T-helper 17 cell (primary cell): ENCODE measurements around the gene TNFRSF4. TPM values are rescaled to one million over a fixed set of nuclear protein-coding genes. Genes with fewer than 3 reads are reported as not detected.

Experiments used
- ATAC-seq: fragments of 150-1000 bp; cut with Tn5 transposase; 2 replicates; pipeline ENCODE4 v1.10.0; 2021; ENCODE audit warnings: mild to moderate bottlenecking, moderate library complexity
- DNase-seq, 3 donors: peaks; one replicate each; pipeline versions ENCODE4 v3.0.0 to v3.0.0-alpha.2; 2020 to 2021
- H3K9me3 ChIP-seq: one replicate; pipeline ENCODE4 v1.7.0; 2013; ENCODE audit warnings: low read length, mild to moderate bottlenecking; ENCODE audit not compliant: control insufficient read depth, poor library complexity, severe bottlenecking
- H3K27ac Mint-ChIP-seq: one replicate; pipeline ENCODE4 v1.8.0; 2022; ENCODE audit warnings: mild to moderate bottlenecking, moderate library complexity, mixed read lengths
- H3K27me3 Mint-ChIP-seq: one replicate; pipeline ENCODE4 v1.8.0; 2022; ENCODE audit warnings: mixed read lengths
- H3K36me3 Mint-ChIP-seq: one replicate; pipeline ENCODE4 v1.8.0; 2022; ENCODE audit warnings: low read depth, mixed read lengths
- H3K4me1 Mint-ChIP-seq: one replicate; pipeline ENCODE4 v1.8.0; 2022; ENCODE audit warnings: mild to moderate bottlenecking, mixed read lengths
- H3K4me3 Mint-ChIP-seq: one replicate; pipeline ENCODE4 v1.8.0; 2022; ENCODE audit warnings: mild to moderate bottlenecking, moderate library complexity, mixed read lengths
- total RNA-seq, 4 donors: library from RNA in 2 of 4; stranded (reverse) in 2 of 4; gene quantifications; one replicate each; pipeline ENCODE4 v1.2.3 and lab custom pipeline; 2022 to 2026

Gene TNFRSF4
- 100 to 1,000 TPM in 1 of 2 donors, 10 to 100 TPM in 1; 94.7 to 127 TPM for total RNA-seq
- total RNA-seq (lab: John Stamatoyannopoulos, UW): 47.5 to 51.2 reads per million in 2 donors

GRCh38 chr1:1213345-1214265, at the start of gene TNFRSF4:
TNFRSF4 (minus strand) TSS chr1:1214153; CDS start chr1:1214127, 26 bp downstream.
- peak; percentile 16 for ATAC-seq
- peaks cover 2% of the 10 kb centered on the region for H3K36me3 Mint-ChIP-seq

DNA sequence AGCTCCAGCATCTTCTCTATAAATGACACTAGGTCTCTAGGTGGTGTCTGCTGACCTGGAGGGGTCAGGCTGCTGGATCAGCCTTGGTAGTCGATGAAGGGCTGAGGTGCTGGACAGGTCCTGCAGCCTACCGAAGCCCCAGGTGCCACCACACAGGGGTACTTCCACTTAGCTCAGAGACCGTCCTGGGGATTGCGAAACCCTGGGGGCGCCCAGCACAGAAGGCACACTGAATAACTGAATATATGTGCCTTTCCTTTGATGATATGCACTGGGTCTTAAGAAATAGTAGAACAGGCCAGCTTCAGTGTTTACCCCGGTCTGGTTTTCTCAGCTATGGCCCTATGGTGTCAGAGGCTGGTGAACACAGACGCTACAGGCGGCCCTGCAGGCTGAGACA, 48.8 kb upstream of the TNFRSF4 start:
- Mint-ChIP-seq H3K27me3 (no peaks in the 10 kb centered on the region), H3K4me3 (no peak overlapping the region), H3K4me1 (peaks cover 22% of the 10 kb centered on the region), H3K27ac (no peak overlapping the region), H3K36me3 (no peaks in the 10 kb centered on the region)
- H3K9me3 ChIP-seq: no peaks in the 10 kb centered on the region
- no peak for DNase-seq
- ATAC-seq: no peak

More at GRCh38 chr1:1213345-1214265, at the start of gene TNFRSF4:
- no peaks in the 10 kb centered on the region for H3K27me3 Mint-ChIP-seq
- peak in 2 of 3 donors; percentile 27 to 42 for DNase-seq
- H3K4me3 Mint-ChIP-seq: peak within 1 kb of the TSS; percentile 85
- peak within 1 kb of the TSS; percentile 99 for H3K27ac Mint-ChIP-seq
- H3K4me1 Mint-ChIP-seq: peaks cover 39% of the 10 kb centered on the region
- no peaks in the 10 kb centered on the region for H3K9me3 ChIP-seq

DNA sequence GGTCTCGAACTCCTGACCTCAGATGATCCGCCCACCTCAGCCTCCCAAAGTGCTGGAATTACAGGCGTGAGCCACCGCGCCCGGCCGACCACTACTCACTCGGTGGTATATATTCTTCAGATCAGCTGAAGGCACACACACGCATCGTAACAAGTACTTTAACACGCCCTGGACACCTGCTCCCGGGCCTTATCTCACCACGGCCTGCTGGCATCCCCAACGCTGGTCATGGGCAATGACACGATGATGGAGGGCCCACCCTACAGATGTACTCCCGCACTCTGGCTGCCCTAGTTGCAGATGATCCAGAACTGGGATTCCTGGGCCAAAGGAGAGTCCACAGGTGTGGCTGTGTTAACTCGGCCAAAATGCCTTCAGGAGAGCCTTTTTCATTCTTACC, 48.1 kb upstream of the TNFRSF4 start:
- DNase-seq (no peak), ATAC-seq (no peak)
- H3K36me3 Mint-ChIP-seq: no peaks in the 10 kb centered on the region
- H3K4me1 Mint-ChIP-seq: peaks cover 22% of the 10 kb centered on the region
- no peaks in the 10 kb centered on the region for H3K9me3 ChIP-seq
- H3K27ac Mint-ChIP-seq: no peak overlapping the region
- H3K4me3 Mint-ChIP-seq: no peak overlapping the region
- no peaks in the 10 kb centered on the region for H3K27me3 Mint-ChIP-seq

DNA sequence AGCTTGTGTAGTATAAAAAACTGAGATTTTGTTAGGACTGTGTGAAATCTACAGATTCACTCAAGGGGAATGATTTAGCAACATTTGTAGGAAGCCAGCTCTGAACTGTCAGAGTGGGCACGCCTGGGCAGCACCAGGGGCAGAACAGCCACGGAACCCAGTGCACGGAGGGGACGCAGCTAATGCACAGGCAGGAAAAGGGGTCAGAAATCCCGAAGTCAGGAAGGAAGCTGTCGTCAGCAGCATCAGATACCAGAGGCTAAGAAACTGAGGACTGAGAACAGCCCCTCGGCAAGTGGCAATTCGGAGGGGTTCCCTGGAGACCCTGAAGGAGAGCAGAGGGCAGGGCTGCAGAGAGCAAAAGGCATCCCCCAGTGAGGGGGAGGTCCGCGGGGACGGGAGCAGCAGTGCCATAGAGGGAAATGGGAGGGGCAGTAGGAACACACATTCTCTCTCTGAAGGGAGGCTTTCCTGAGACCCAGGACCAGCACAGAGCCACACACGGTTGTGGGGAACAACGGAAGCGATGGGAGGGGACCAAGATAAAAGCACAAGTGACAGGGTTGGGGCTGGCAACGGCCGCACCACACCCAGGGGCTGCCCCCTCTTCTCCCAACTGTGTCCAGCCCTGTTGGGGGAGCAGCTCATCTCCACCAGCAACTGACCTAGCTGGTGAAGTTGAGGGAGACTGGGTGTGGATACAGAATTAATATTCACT, 47.0 kb upstream of the TNFRSF4 start:
- ATAC-seq: peak; percentile 68
- no peak for DNase-seq
- no peaks in the 10 kb centered on the region for H3K36me3 Mint-ChIP-seq
- H3K9me3 ChIP-seq: no peaks in the 10 kb centered on the region
- peak overlapping the region; percentile 86 for H3K27ac Mint-ChIP-seq
- H3K27me3 Mint-ChIP-seq: no peaks in the 10 kb centered on the region
- H3K4me1 Mint-ChIP-seq: peaks cover 22% of the 10 kb centered on the region
- H3K4me3 Mint-ChIP-seq: peak overlapping the region; percentile 80

DNA sequence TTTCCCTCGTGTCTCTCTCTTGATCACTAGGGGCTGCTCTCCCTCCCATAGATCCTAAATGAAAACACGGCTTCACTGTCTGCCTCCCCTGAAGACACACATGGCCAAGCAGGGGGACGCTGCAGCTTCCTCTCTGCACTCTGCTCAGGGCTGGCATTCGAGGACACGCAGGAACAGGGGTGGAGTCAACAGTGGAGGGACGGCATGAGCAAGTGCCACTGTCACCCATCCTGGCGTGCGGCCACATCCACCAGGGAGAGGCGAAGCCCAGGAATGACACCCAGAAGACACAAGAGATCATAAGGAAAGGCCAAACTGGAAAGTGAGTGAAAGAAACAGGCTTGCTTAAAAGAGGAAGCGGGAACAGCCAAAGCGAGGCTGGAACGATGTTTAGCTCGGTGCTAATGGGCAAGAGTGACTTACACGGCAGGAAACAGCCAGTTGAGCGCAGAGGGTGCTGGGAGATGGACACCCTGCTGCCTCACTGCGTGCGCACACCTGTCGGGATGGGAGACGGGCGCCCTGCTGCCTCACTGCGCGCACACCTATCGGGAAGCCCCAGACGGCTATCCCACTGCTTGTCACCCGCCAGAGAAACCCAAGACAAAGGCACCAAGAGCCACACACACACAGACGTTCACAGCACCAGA, 46.1 kb upstream of the TNFRSF4 start:
- ATAC-seq (no peak), DNase-seq (no peak)
- no peak overlapping the region for H3K4me3 Mint-ChIP-seq
- H3K27me3 Mint-ChIP-seq: no peaks in the 10 kb centered on the region
- H3K36me3 Mint-ChIP-seq: no peaks in the 10 kb centered on the region
- H3K4me1 Mint-ChIP-seq: peaks cover 22% of the 10 kb centered on the region
- H3K27ac Mint-ChIP-seq: peak overlapping the region; percentile 86
- no peaks in the 10 kb centered on the region for H3K9me3 ChIP-seq

GRCh38 chr1:1259540-1259939, 45.6 kb upstream of the TNFRSF4 start:
- Mint-ChIP-seq H3K4me3 (no peak overlapping the region), H3K27ac (peak overlapping the region; percentile 86), H3K4me1 (peaks cover 22% of the 10 kb centered on the region), H3K27me3 (no peaks in the 10 kb centered on the region), H3K36me3 (no peaks in the 10 kb centered on the region)
- DNase-seq (no peak), ATAC-seq (no peak)
- H3K9me3 ChIP-seq: no peaks in the 10 kb centered on the region

GRCh38 chr1:1259119-1259488, 45.2 kb upstream of the TNFRSF4 start:
- ATAC-seq (no peak), DNase-seq (no peak)
- no peaks in the 10 kb centered on the region for H3K27me3 Mint-ChIP-seq
- H3K27ac Mint-ChIP-seq: no peak overlapping the region
- no peak overlapping the region for H3K4me3 Mint-ChIP-seq
- no peaks in the 10 kb centered on the region for H3K9me3 ChIP-seq
- H3K36me3 Mint-ChIP-seq: no peaks in the 10 kb centered on the region
- peaks cover 22% of the 10 kb centered on the region for H3K4me1 Mint-ChIP-seq

- H3K27me3 Mint-ChIP-seq: no peaks in the 10 kb centered on the region
- H3K4me1 Mint-ChIP-seq: peaks cover 24% of the 10 kb centered on the region
- H3K9me3 ChIP-seq: no peaks in the 10 kb centered on the region
- H3K27ac Mint-ChIP-seq: no peak overlapping the region
- DNase-seq: no peak
- H3K36me3 Mint-ChIP-seq: no peaks in the 10 kb centered on the region
- no peak for ATAC-seq
- H3K4me3 Mint-ChIP-seq: no peak overlapping the region
These were observed 43.3 kb upstream of the TNFRSF4 start for GRCh38 chr1:1256956-1257871.

DNA sequence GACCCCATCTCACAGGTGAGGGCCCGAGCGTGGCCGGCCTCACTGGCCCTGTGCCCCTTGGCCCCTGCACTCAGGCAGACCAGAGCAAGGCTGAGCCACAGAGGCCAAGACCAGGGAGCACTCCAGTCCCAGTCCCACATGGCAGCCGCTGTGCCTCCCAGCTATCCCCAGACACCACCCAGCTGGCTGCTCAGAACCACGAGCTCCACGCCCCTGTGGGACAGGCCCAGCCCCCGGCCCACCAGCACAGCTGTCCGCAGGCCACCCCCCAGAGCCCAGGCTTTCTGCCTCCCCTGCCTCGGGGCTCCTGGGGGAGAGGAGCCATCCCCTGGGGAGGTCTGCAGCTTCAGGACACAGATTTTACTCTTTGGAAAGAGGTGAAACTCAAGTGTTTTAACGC, 41.7 kb upstream of the TNFRSF4 start:
- H3K36me3 Mint-ChIP-seq: no peaks in the 10 kb centered on the region
- H3K4me1 Mint-ChIP-seq: peaks cover 22% of the 10 kb centered on the region
- ATAC-seq: no peak
- no peak overlapping the region for H3K4me3 Mint-ChIP-seq
- H3K27me3 Mint-ChIP-seq: no peaks in the 10 kb centered on the region
- DNase-seq: no peak
- no peaks in the 10 kb centered on the region for H3K9me3 ChIP-seq
- H3K27ac Mint-ChIP-seq: peak overlapping the region; percentile 61

DNA sequence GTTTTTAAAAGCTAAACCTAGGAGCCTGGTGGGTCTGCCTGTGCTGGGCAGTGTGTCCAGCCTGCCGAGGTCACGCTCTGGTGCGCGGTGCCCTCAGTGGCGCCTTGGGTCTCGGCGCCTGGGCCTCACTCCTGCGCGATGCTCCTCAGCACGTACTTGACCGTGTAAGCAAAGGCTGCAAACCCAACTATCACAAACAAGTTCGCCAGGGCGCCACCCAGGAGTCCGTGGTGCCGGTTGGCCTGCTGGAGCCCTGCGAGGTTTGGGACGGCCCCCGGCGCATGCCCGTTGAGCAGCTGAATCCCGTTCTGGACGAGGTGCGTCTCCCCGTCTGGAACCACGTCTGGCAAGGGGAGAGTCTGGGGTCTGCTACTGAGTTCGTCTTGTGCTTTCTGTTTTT, 41.1 kb upstream of the TNFRSF4 start:
- ATAC-seq (no peak), DNase-seq (no peak)
- Mint-ChIP-seq H3K36me3 (no peaks in the 10 kb centered on the region), H3K4me3 (no peak overlapping the region), H3K4me1 (peaks cover 21% of the 10 kb centered on the region), H3K27me3 (no peaks in the 10 kb centered on the region), H3K27ac (peak overlapping the region; percentile 61)
- H3K9me3 ChIP-seq: no peaks in the 10 kb centered on the region

GRCh38 chr1:1254667-1254998, 40.7 kb upstream of the TNFRSF4 start:
- Mint-ChIP-seq H3K36me3 (no peaks in the 10 kb centered on the region), H3K27me3 (no peaks in the 10 kb centered on the region), H3K27ac (peak overlapping the region; percentile 61), H3K4me1 (peaks cover 17% of the 10 kb centered on the region), H3K4me3 (no peak overlapping the region)
- no peaks in the 10 kb centered on the region for H3K9me3 ChIP-seq
- no peak for ATAC-seq
- no peak for DNase-seq

DNA sequence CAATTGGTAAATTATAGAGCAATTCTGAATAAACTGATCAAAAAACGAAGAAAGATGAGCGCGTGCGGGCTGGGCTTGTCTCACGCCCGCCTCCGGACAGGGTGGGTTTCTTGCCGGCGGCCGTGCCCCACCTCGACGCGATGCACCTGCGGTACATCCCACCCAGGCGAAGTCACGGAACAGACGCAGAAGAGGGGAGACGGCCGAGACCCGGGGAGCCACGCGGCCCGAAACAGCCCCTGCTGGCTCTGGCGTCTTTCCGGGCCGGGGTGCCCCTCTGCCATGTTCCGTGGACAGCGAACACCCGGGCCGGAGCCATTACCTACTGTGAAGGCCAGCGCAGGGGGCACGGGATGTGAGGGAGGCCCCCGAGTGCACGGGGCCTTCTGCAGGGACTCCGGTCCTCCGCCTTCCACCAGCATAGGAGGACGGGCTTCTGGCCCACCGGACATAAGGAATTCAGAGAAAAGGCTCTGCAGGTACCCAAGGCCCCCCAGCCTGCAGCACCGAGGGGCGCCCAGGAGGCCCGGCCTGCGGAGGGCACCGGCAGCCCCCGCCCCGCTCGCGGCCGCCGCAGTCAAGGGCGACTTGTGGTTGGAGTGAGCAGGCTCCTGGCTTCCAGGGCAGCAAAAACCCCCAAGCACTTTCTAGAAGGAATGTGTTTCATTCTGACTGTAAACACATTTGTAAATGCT, 40.2 kb upstream of the TNFRSF4 start:
- no peaks in the 10 kb centered on the region for H3K9me3 ChIP-seq
- no peaks in the 10 kb centered on the region for H3K27me3 Mint-ChIP-seq
- ATAC-seq: no peak
- DNase-seq: no peak
- peak overlapping the region; percentile 61 for H3K27ac Mint-ChIP-seq
- H3K36me3 Mint-ChIP-seq: no peaks in the 10 kb centered on the region
- H3K4me3 Mint-ChIP-seq: no peak overlapping the region
- peaks cover 14% of the 10 kb centered on the region for H3K4me1 Mint-ChIP-seq
